HEK293 (cell line): ENCODE data around the gene A4GALT.

Experiments used
- GLIS2 ChIP-seq: fragments of 450-650 bp; formaldehyde crosslinking; IDR thresholded peaks from 2 replicates; pipeline ENCODE4 v1.5.1; 2016; ENCODE audit warnings: missing biosample characterization, missing genetic modification characterization
- KLF8 ChIP-seq: fragments of 450-650 bp; formaldehyde crosslinking; IDR thresholded peaks from 2 replicates; pipeline ENCODE4 v1.5.1; 2016; ENCODE audit warnings: missing biosample characterization, missing genetic modification characterization
- OVOL3 ChIP-seq: fragments of 450-650 bp; formaldehyde crosslinking; IDR thresholded peaks from 2 replicates; pipeline ENCODE4 v1.5.1; 2016; ENCODE audit warnings: missing biosample characterization, missing genetic modification characterization
- SP3 ChIP-seq: fragments of 450-650 bp; formaldehyde crosslinking; IDR thresholded peaks from 2 replicates; pipeline ENCODE4 v1.5.1; 2016; ENCODE audit warnings: missing biosample characterization, missing genetic modification characterization
- SP7 ChIP-seq: fragments of 450-650 bp; formaldehyde crosslinking; IDR thresholded peaks from 2 replicates; pipeline ENCODE4 v1.5.1; 2016; ENCODE audit warnings: missing biosample characterization, missing genetic modification characterization
- YY2 ChIP-seq: fragments of 450-650 bp; formaldehyde crosslinking; IDR thresholded peaks from 2 replicates; pipeline ENCODE4 v1.5.1; 2016; ENCODE audit warnings: missing biosample characterization, missing genetic modification characterization
- ZBTB17 ChIP-seq: fragments of 450-650 bp; formaldehyde crosslinking; IDR thresholded peaks from 2 replicates; pipeline ENCODE4 v1.5.1; 2016; ENCODE audit warnings: missing biosample characterization, missing genetic modification characterization
- ZBTB48 ChIP-seq: fragments of 450-650 bp; formaldehyde crosslinking; IDR thresholded peaks from 2 replicates; pipeline ENCODE4 v1.5.1; 2016; ENCODE audit warnings: missing biosample characterization, missing genetic modification characterization
- ZEB2 ChIP-seq: fragments of 450-650 bp; formaldehyde crosslinking; IDR thresholded peaks from 2 replicates; pipeline ENCODE4 v1.5.1; 2016; ENCODE audit warnings: missing biosample characterization, missing genetic modification characterization
- ZIC2 ChIP-seq: fragments of 450-650 bp; formaldehyde crosslinking; IDR thresholded peaks from 2 replicates; pipeline ENCODE4 v1.5.1; 2016; ENCODE audit warnings: missing biosample characterization, missing genetic modification characterization
- ZNF132 ChIP-seq: fragments of 450-650 bp; formaldehyde crosslinking; IDR thresholded peaks from 2 replicates; pipeline ENCODE4 v1.5.1; 2017; ENCODE audit warnings: missing biosample characterization, missing genetic modification characterization, borderline replicate concordance
- ZNF184 ChIP-seq: fragments of 450-650 bp; IDR thresholded peaks from 2 replicates; pipeline ENCODE4 v1.5.1; 2018; ENCODE audit warnings: missing biosample characterization, mild to moderate bottlenecking, missing genetic modification characterization
- ZNF2 ChIP-seq: fragments of 450-650 bp; formaldehyde crosslinking; IDR thresholded peaks from 2 replicates; pipeline ENCODE4 v1.5.1; 2016; ENCODE audit warnings: missing biosample characterization, missing genetic modification characterization
- ZNF23 ChIP-seq: fragments of 450-650 bp; formaldehyde crosslinking; IDR thresholded peaks from 2 replicates; pipeline ENCODE4 v1.5.1; 2016; ENCODE audit warnings: missing biosample characterization, missing genetic modification characterization, borderline replicate concordance
- ZNF239 ChIP-seq: fragments of 450-650 bp; formaldehyde crosslinking; IDR thresholded peaks from 2 replicates; pipeline ENCODE4 v1.5.1; 2016; ENCODE audit warnings: missing biosample characterization, missing genetic modification characterization
- ZNF350 ChIP-seq: fragments of 450-650 bp; formaldehyde crosslinking; IDR thresholded peaks from 2 replicates; pipeline ENCODE4 v1.5.0; 2017; ENCODE audit warnings: missing biosample characterization, mild to moderate bottlenecking, missing genetic modification characterization
- ZNF423 ChIP-seq: fragments of 450-650 bp; formaldehyde crosslinking; IDR thresholded peaks from 2 replicates; pipeline ENCODE4 v1.5.1; 2016; ENCODE audit warnings: missing biosample characterization, missing genetic modification characterization
- ZNF48 ChIP-seq: fragments of 450-650 bp; formaldehyde crosslinking; IDR thresholded peaks from 2 replicates; pipeline ENCODE4 v1.5.1; 2016; ENCODE audit warnings: missing biosample characterization, missing genetic modification characterization
- ZNF664 ChIP-seq: fragments of 450-650 bp; formaldehyde crosslinking; IDR thresholded peaks from 2 replicates; pipeline ENCODE4 v1.5.1; 2016; ENCODE audit warnings: missing biosample characterization, missing genetic modification characterization
- ZNF76 ChIP-seq: fragments of 450-650 bp; formaldehyde crosslinking; IDR thresholded peaks from 2 replicates; pipeline ENCODE4; 2016; ENCODE audit warnings: low read depth, missing biosample characterization, missing genetic modification characterization, borderline replicate concordance
- ZNF791 ChIP-seq: fragments of 450-650 bp; formaldehyde crosslinking; IDR thresholded peaks from 2 replicates; pipeline ENCODE4 v1.5.1; 2016; ENCODE audit warnings: missing biosample characterization, missing genetic modification characterization
- TF ChIP-seq, protein P1 (sequence below): fragments of 450-650 bp; formaldehyde crosslinking; IDR thresholded peaks from 2 replicates; pipeline ENCODE4 v1.5.1; 2016; ENCODE audit warnings: missing biosample characterization, missing genetic modification characterization
- TF ChIP-seq, protein P2 (sequence below): fragments of 450-650 bp; formaldehyde crosslinking; IDR thresholded peaks from 2 replicates; pipeline ENCODE4 v1.5.1; 2016; ENCODE audit warnings: missing biosample characterization, missing genetic modification characterization
- TF ChIP-seq, protein P3 (sequence below): fragments of 450-650 bp; formaldehyde crosslinking; IDR thresholded peaks from 2 replicates; pipeline ENCODE4 v1.5.1; 2016; ENCODE audit warnings: missing biosample characterization, missing genetic modification characterization
- TF ChIP-seq, protein P4 (sequence below): fragments of 450-650 bp; IDR thresholded peaks from 2 replicates; pipeline ENCODE4 v1.5.1; 2018; ENCODE audit warnings: missing biosample characterization, mild to moderate bottlenecking, missing genetic modification characterization
- TF ChIP-seq, protein P5 (sequence below): fragments of 450-650 bp; formaldehyde crosslinking; optimal IDR thresholded peaks from 2 replicates; pipeline ENCODE3; 2016; ENCODE audit warnings: missing biosample characterization, mild to moderate bottlenecking, missing genetic modification characterization
- TF ChIP-seq, protein P6 (sequence below): fragments of 450-650 bp; formaldehyde crosslinking; IDR thresholded peaks from 2 replicates; pipeline ENCODE4 v1.5.1; 2017; ENCODE audit warnings: missing biosample characterization, missing genetic modification characterization
- TF ChIP-seq, protein P7 (sequence below): fragments of 450-650 bp; formaldehyde crosslinking; IDR thresholded peaks from 2 replicates; pipeline ENCODE4 v1.5.1; 2016; ENCODE audit warnings: missing biosample characterization, missing genetic modification characterization
- TF ChIP-seq, protein P8 (sequence below): fragments of 450-650 bp; formaldehyde crosslinking; IDR thresholded peaks from 2 replicates; pipeline ENCODE4 v1.5.1; 2016; ENCODE audit warnings: missing biosample characterization, missing genetic modification characterization, borderline replicate concordance

Gene A4GALT

DNA sequence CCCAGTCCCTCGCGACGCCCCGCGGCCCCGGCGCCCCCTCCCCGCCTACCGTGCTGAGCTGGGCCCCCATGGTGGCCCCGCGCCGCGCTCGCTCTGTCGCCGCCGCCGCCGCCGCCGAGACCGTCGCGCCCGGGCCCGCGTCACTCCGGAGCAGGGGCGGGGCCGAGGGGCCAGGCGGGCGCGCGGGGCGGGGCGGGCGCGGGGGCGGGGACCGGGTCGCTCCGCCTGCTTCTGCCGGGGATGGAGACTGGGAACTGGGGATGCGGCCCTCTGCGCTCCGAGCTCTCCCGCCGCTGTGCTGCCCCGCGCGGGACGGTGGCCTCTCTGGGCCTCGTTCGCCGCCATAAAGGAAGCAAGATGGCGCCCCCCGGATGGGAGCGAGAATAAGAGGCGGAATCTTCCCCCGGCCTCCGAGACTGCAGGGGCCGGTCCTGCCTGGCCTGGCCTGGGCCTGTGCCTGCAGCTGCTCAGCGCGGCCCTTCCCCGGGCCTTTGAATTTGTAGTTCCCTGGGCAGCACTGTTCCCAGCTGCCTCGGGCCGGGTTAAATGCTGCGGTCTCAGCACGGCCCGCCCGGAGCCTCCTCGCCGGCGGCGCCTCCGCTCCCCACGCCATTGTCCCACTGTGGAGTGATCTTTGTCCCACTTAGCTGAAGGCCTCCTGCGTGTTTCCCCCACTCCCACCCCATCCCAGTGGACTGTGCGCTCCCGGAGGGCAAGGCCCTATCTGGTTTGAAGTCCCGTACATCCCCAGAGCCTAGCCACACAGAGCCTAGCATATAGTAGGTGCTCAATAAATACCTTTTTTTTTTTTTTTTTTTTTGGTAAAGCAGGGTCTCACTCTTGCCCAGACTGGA, 71.2 kb downstream of the A4GALT start, which contains the start of gene CYB5R3 (continued):
- TF ChIP-seq, protein P1, sequence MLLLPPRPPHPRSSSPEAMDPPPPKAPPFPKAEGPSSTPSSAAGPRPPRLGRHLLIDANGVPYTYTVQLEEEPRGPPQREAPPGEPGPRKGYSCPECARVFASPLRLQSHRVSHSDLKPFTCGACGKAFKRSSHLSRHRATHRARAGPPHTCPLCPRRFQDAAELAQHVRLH (tag by site-specific recombination) = no peak
- TF ChIP-seq ZBTB17 (tag by site-specific recombination) = peak; percentile 37
- TF ChIP-seq YY2 (tag by site-specific recombination) = no peak
- TF ChIP-seq ZNF23 (tag by site-specific recombination) = no peak
- TF ChIP-seq, protein P2, sequence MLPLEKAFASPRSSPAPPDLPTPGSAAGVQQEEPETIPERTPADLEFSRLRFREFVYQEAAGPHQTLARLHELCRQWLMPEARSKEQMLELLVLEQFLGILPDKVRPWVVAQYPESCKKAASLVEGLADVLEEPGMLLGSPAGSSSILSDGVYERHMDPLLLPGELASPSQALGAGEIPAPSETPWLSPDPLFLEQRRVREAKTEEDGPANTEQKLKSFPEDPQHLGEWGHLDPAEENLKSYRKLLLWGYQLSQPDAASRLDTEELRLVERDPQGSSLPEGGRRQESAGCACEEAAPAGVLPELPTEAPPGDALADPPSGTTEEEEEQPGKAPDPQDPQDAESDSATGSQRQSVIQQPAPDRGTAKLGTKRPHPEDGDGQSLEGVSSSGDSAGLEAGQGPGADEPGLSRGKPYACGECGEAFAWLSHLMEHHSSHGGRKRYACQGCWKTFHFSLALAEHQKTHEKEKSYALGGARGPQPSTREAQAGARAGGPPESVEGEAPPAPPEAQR (tag by site-specific recombination) = no peak
- TF ChIP-seq ZNF2 = no peak
- TF ChIP-seq ZNF791 = no peak
- TF ChIP-seq OVOL3 (tag by site-specific recombination) = no peak
- TF ChIP-seq, protein P3, sequence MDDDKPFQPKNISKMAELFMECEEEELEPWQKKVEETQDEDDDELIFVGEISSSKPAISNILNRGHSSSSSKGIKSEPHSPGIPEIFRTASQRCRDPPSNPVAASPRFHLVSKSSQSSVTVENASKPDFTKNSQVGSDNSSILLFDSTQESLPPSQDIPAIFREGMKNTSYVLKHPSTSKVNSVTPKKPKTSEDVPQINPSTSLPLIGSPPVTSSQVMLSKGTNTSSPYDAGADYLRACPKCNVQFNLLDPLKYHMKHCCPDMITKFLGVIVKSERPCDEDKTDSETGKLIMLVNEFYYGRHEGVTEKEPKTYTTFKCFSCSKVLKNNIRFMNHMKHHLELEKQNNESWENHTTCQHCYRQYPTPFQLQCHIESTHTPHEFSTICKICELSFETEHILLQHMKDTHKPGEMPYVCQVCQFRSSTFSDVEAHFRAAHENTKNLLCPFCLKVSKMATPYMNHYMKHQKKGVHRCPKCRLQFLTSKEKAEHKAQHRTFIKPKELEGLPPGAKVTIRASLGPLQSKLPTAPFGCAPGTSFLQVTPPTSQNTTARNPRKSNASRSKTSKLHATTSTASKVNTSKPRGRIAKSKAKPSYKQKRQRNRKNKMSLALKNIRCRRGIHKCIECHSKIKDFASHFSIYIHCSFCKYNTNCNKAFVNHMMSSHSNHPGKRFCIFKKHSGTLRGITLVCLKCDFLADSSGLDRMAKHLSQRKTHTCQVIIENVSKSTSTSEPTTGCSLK (tag by site-specific recombination) = no peak
- no peak for TF ChIP-seq ZIC2 (tag by site-specific recombination)
- no peak for TF ChIP-seq ZNF76
- TF ChIP-seq KLF8 (tag by site-specific recombination) = peak; percentile 33
- TF ChIP-seq, protein P4, sequence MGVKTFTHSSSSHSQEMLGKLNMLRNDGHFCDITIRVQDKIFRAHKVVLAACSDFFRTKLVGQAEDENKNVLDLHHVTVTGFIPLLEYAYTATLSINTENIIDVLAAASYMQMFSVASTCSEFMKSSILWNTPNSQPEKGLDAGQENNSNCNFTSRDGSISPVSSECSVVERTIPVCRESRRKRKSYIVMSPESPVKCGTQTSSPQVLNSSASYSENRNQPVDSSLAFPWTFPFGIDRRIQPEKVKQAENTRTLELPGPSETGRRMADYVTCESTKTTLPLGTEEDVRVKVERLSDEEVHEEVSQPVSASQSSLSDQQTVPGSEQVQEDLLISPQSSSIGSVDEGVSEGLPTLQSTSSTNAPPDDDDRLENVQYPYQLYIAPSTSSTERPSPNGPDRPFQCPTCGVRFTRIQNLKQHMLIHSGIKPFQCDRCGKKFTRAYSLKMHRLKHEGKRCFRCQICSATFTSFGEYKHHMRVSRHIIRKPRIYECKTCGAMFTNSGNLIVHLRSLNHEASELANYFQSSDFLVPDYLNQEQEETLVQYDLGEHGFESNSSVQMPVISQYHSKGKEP (tag by site-specific recombination) = no peak
- TF ChIP-seq, protein P5, sequence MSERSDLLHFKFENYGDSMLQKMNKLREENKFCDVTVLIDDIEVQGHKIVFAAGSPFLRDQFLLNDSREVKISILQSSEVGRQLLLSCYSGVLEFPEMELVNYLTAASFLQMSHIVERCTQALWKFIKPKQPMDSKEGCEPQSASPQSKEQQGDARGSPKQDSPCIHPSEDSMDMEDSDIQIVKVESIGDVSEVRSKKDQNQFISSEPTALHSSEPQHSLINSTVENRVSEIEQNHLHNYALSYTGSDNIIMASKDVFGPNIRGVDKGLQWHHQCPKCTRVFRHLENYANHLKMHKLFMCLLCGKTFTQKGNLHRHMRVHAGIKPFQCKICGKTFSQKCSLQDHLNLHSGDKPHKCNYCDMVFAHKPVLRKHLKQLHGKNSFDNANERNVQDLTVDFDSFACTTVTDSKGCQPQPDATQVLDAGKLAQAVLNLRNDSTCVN = no peak
- TF ChIP-seq ZNF132 (tag by site-specific recombination) = no peak
- TF ChIP-seq, protein P6, sequence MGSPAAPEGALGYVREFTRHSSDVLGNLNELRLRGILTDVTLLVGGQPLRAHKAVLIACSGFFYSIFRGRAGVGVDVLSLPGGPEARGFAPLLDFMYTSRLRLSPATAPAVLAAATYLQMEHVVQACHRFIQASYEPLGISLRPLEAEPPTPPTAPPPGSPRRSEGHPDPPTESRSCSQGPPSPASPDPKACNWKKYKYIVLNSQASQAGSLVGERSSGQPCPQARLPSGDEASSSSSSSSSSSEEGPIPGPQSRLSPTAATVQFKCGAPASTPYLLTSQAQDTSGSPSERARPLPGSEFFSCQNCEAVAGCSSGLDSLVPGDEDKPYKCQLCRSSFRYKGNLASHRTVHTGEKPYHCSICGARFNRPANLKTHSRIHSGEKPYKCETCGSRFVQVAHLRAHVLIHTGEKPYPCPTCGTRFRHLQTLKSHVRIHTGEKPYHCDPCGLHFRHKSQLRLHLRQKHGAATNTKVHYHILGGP (tag by site-specific recombination) = no peak
- TF ChIP-seq ZNF350 (tag by site-specific recombination) = no peak
- TF ChIP-seq GLIS2 = no peak
- TF ChIP-seq ZNF239 = no peak
- peak; percentile 32; the same call in 1 of the 2 replicates for TF ChIP-seq SP3 (tag by site-specific recombination)
- no peak for TF ChIP-seq ZNF423
- TF ChIP-seq, protein P7, sequence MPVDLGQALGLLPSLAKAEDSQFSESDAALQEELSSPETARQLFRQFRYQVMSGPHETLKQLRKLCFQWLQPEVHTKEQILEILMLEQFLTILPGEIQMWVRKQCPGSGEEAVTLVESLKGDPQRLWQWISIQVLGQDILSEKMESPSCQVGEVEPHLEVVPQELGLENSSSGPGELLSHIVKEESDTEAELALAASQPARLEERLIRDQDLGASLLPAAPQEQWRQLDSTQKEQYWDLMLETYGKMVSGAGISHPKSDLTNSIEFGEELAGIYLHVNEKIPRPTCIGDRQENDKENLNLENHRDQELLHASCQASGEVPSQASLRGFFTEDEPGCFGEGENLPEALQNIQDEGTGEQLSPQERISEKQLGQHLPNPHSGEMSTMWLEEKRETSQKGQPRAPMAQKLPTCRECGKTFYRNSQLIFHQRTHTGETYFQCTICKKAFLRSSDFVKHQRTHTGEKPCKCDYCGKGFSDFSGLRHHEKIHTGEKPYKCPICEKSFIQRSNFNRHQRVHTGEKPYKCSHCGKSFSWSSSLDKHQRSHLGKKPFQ (tag by site-specific recombination) = no peak
- TF ChIP-seq, protein P8, sequence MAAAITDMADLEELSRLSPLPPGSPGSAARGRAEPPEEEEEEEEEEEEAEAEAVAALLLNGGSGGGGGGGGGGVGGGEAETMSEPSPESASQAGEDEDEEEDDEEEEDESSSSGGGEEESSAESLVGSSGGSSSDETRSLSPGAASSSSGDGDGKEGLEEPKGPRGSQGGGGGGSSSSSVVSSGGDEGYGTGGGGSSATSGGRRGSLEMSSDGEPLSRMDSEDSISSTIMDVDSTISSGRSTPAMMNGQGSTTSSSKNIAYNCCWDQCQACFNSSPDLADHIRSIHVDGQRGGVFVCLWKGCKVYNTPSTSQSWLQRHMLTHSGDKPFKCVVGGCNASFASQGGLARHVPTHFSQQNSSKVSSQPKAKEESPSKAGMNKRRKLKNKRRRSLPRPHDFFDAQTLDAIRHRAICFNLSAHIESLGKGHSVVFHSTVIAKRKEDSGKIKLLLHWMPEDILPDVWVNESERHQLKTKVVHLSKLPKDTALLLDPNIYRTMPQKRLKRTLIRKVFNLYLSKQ = no peak
- no peak for TF ChIP-seq ZBTB48 (tag by site-specific recombination)
- no peak for TF ChIP-seq ZNF48
- peak; percentile 99 for TF ChIP-seq ZNF664 (tag by site-specific recombination)
- 0 out of 2 replicates have a peak, but pooled peaks have one; percentile 24 for TF ChIP-seq SP7 (tag by site-specific recombination)
- TF ChIP-seq ZEB2 = peak; percentile 57; the same call in 1 of the 2 replicates
- no peak for TF ChIP-seq ZNF184 (tag by site-specific recombination)
